ENCODE data around the gene COLEC12. TPM values are rescaled to one million over a fixed set of nuclear protein-coding genes. Genes with fewer than 3 reads are reported as not detected.

The COLEC12 gene
- total RNA-seq, 3 donors from 2014 or later (not counting 1 experiment from before 2014, with no cell fraction given), result not detected

- TF ChIP-seq CTCF (IDR thresholded peaks at IDR 0.05), result no peak
- Mint-ChIP-seq H3K4me1 (no peaks in the 10 kb centered on the region), H3K9me3 (no peaks in the 10 kb centered on the region), H3K36me3 (no peaks in the 10 kb centered on the region), H3K27ac (no peak overlapping the region), H3K4me3 (no peak overlapping the region), H3K27me3 (ENCODE audit: low read depth in 2 of 2) (peaks cover 0 to 6% of the 10 kb centered on the region in 2 donors)
- WGBS (ENCODE audit: insufficient coverage), result 0% methylated on average over 1 of the region's 1 CpG
- H3K4me3 ChIP-seq (ENCODE audit: low read length), result no peak overlapping the region
- H3K27me3 ChIP-seq (ENCODE audit: control insufficient read depth, insufficient read depth, low read length), result no peaks in the 10 kb centered on the region
- ATAC-seq (no peak), DNase-seq (no peak)
- H3K36me3 ChIP-seq (ENCODE audit: control insufficient read depth, insufficient read depth, low read length), result no peaks in the 10 kb centered on the region
- H3K4me1 ChIP-seq (ENCODE audit: control insufficient read depth, insufficient read depth, low read length), result no peaks in the 10 kb centered on the region
- H3K9me3 ChIP-seq (ENCODE audit: control insufficient read depth, insufficient read depth, low read length), result no peaks in the 10 kb centered on the region
- H3K27ac ChIP-seq (ENCODE audit: low read length), result no peak overlapping the region
- intact Hi-C loops (cut with micrococcal nuclease), result no loop called here
Observed at GRCh38 chr18:434410-434809, 66.1 kb downstream of the COLEC12 start.

- Histone ChIP-seq H3K27ac (ENCODE audit: low read length) (no peak overlapping the region), H3K4me1 (ENCODE audit: control insufficient read depth, insufficient read depth, low read length) (no peaks in the 10 kb centered on the region), H3K27me3 (ENCODE audit: control insufficient read depth, insufficient read depth, low read length) (no peaks in the 10 kb centered on the region), H3K36me3 (ENCODE audit: control insufficient read depth, insufficient read depth, low read length) (no peaks in the 10 kb centered on the region), H3K9me3 (ENCODE audit: control insufficient read depth, insufficient read depth, low read length) (no peaks in the 10 kb centered on the region), H3K4me3 (ENCODE audit: low read length) (no peak overlapping the region)
- DNase-seq (no peak), ATAC-seq (no peak)
- TF ChIP-seq CTCF (IDR thresholded peaks at IDR 0.05), result no peak
- peaks cover 0 to 6% of the 10 kb centered on the region in 2 donors for H3K27me3 Mint-ChIP-seq (ENCODE audit: low read depth in 2 of 2)
- no peaks in the 10 kb centered on the region for H3K4me1 Mint-ChIP-seq
- no peaks in the 10 kb centered on the region for H3K36me3 Mint-ChIP-seq
- WGBS (ENCODE audit: insufficient coverage), result no CpG with 5 or more reads among the region's 2 CpGs
- intact Hi-C loops (cut with micrococcal nuclease), result no loop called here
- H3K9me3 Mint-ChIP-seq, result no peaks in the 10 kb centered on the region
- H3K27ac Mint-ChIP-seq, result no peak overlapping the region
- no peak overlapping the region for H3K4me3 Mint-ChIP-seq
Observed at GRCh38 chr18:433960-434359, 66.5 kb downstream of the COLEC12 start.

DNA sequence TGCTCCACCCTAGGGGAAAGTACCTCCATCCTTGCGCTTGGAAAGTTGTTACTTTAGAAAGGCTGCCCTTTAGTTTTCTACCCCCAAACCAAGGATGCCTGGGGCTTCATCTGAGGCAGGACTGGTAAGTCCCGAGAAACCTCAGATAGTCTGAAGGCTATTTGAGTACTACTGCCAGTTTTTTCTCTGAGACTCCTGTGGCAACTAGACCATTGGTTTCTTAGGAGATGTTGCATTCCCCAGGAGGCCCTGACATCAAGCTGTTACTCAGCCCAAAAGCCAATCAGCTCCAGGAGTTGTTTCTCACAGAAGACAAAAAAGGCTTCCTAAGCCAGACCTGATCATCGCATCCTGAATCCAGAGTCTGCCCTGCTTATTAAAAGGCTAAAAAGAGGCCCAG is 67.2 kb downstream of the COLEC12 start:
- Histone ChIP-seq H3K9me3 (ENCODE audit: control insufficient read depth, insufficient read depth, low read length) (no peaks in the 10 kb centered on the region), H3K27ac (ENCODE audit: low read length) (no peak overlapping the region), H3K27me3 (ENCODE audit: control insufficient read depth, insufficient read depth, low read length) (no peaks in the 10 kb centered on the region), H3K4me1 (ENCODE audit: control insufficient read depth, insufficient read depth, low read length) (no peaks in the 10 kb centered on the region), H3K36me3 (ENCODE audit: control insufficient read depth, insufficient read depth, low read length) (no peaks in the 10 kb centered on the region), H3K4me3 (ENCODE audit: low read length) (no peak overlapping the region)
- 75% methylated on average over 3 of the region's 3 CpGs for WGBS (ENCODE audit: insufficient coverage)
- Mint-ChIP-seq H3K9me3 (no peaks in the 10 kb centered on the region), H3K27ac (no peak overlapping the region), H3K4me3 (no peak overlapping the region), H3K4me1 (no peaks in the 10 kb centered on the region), H3K36me3 (no peaks in the 10 kb centered on the region), H3K27me3 (ENCODE audit: low read depth in 2 of 2) (peaks cover 0 to 6% of the 10 kb centered on the region in 2 donors)
- DNase-seq (no peak), ATAC-seq (no peak)
- intact Hi-C loops (cut with micrococcal nuclease), result no loop called here
- TF ChIP-seq CTCF (IDR thresholded peaks at IDR 0.05), result no peak

GRCh38 chr18:432791-433190 is 67.7 kb downstream of the COLEC12 start:
- H3K27me3 Mint-ChIP-seq (ENCODE audit: low read depth in 2 of 2), result peaks cover 0 to 6% of the 10 kb centered on the region in 2 donors

More at GRCh38 chr18:432791-433190, 67.7 kb downstream of the COLEC12 start:
- H3K4me3 ChIP-seq (ENCODE audit: low read length), result no peak overlapping the region
- no peaks in the 10 kb centered on the region for H3K9me3 ChIP-seq (ENCODE audit: control insufficient read depth, insufficient read depth, low read length)
- no peak for TF ChIP-seq CTCF (IDR thresholded peaks at IDR 0.05)
- intact Hi-C loops (cut with micrococcal nuclease), result no loop called here
- Mint-ChIP-seq H3K9me3 (no peaks in the 10 kb centered on the region), H3K27ac (no peak overlapping the region), H3K4me3 (no peak overlapping the region), H3K36me3 (no peaks in the 10 kb centered on the region), H3K4me1 (no peaks in the 10 kb centered on the region)
- no peak for ATAC-seq
- H3K36me3 ChIP-seq (ENCODE audit: control insufficient read depth, insufficient read depth, low read length), result no peaks in the 10 kb centered on the region
- DNase-seq, result no peak
- H3K4me1 ChIP-seq (ENCODE audit: control insufficient read depth, insufficient read depth, low read length), result no peaks in the 10 kb centered on the region
- no peaks in the 10 kb centered on the region for H3K27me3 ChIP-seq (ENCODE audit: control insufficient read depth, insufficient read depth, low read length)
- WGBS (ENCODE audit: insufficient coverage), result 70% methylated on average over 2 of the region's 4 CpGs
- no peak overlapping the region for H3K27ac ChIP-seq (ENCODE audit: low read length)
